ENCODE measurements around the gene FAM83G.
"Not testable (repeated sequence)": the region's sequence is repeated elsewhere in the genome, so short reads cannot be mapped to it uniquely, and the experiment has no call there.

Gene FAM83G

GRCh38 chr17:19004421-19005136, at the start of gene FAM83G:
Gene FAM83G, minus strand, starts transcription at chr17:19004764. Its CDS starts 723 bp downstream, at chr17:19004041.
- H3K27me3 ChIP-seq (ENCODE audit: insufficient read depth, poor library complexity, severe bottlenecking), result no peaks in the 10 kb centered on the region
- peaks cover 35% of the 10 kb centered on the region for H3K36me3 ChIP-seq (ENCODE audit: low read depth)
- ATAC-seq (ENCODE audit: low read depth) (peak; percentile 24), DNase-seq (ENCODE audit: low spot score) (peak; percentile 88)
- H3K4me1 ChIP-seq (ENCODE audit: insufficient read depth, poor library complexity, severe bottlenecking), result peaks cover 26% of the 10 kb centered on the region
- H3K27ac ChIP-seq (ENCODE audit: poor library complexity, severe bottlenecking), result peak within 1 kb of the TSS; percentile 84
- no peaks in the 10 kb centered on the region for H3K9me3 ChIP-seq (ENCODE audit: severe bottlenecking)
- H3K4me3 ChIP-seq (ENCODE audit: severe bottlenecking), result peak within 1 kb of the TSS; percentile 97
- TF ChIP-seq CTCF (IDR thresholded peaks at IDR 0.05; ENCODE audit: poor library complexity, severe bottlenecking), result no peak

- not testable (repeated sequence) for H3K36me3 ChIP-seq (ENCODE audit: low read depth); H3K27me3 ChIP-seq (ENCODE audit: insufficient read depth, poor library complexity, severe bottlenecking); DNase-seq (ENCODE audit: low spot score); H3K4me1 ChIP-seq (ENCODE audit: insufficient read depth, poor library complexity, severe bottlenecking); H3K9me3 ChIP-seq (ENCODE audit: severe bottlenecking); ATAC-seq (ENCODE audit: low read depth); H3K4me3 ChIP-seq (ENCODE audit: severe bottlenecking); H3K27ac ChIP-seq (ENCODE audit: poor library complexity, severe bottlenecking)
Measured at GRCh38 chr17:19048826-19049225, 44.3 kb upstream of the FAM83G start.

- not testable (repeated sequence) for H3K27ac ChIP-seq (ENCODE audit: poor library complexity, severe bottlenecking); H3K4me3 ChIP-seq (ENCODE audit: severe bottlenecking); H3K27me3 ChIP-seq (ENCODE audit: insufficient read depth, poor library complexity, severe bottlenecking); H3K36me3 ChIP-seq (ENCODE audit: low read depth); H3K4me1 ChIP-seq (ENCODE audit: insufficient read depth, poor library complexity, severe bottlenecking); H3K9me3 ChIP-seq (ENCODE audit: severe bottlenecking); ATAC-seq (ENCODE audit: low read depth)
- DNase-seq (ENCODE audit: low spot score), result peak; percentile 7
Measured at GRCh38 chr17:19047510-19047909, 42.9 kb upstream of the FAM83G start.

- not testable (repeated sequence) for H3K36me3 ChIP-seq (ENCODE audit: low read depth); H3K9me3 ChIP-seq (ENCODE audit: severe bottlenecking); H3K4me1 ChIP-seq (ENCODE audit: insufficient read depth, poor library complexity, severe bottlenecking); H3K4me3 ChIP-seq (ENCODE audit: severe bottlenecking); ATAC-seq (ENCODE audit: low read depth); H3K27ac ChIP-seq (ENCODE audit: poor library complexity, severe bottlenecking); DNase-seq (ENCODE audit: low spot score); H3K27me3 ChIP-seq (ENCODE audit: insufficient read depth, poor library complexity, severe bottlenecking)
Measured at GRCh38 chr17:19046782-19047375, 42.3 kb upstream of the FAM83G start, which contains the start of gene GRAP. Gene GRAP, minus strand, starts transcription at chr17:19046957. Its CDS starts 31 bp downstream, at chr17:19046926.

GRCh38 chr17:19044643-19045042, 40.1 kb upstream of the FAM83G start:
- H3K36me3 ChIP-seq (ENCODE audit: low read depth); H3K9me3 ChIP-seq (ENCODE audit: severe bottlenecking); ATAC-seq (ENCODE audit: low read depth); H3K27ac ChIP-seq (ENCODE audit: poor library complexity, severe bottlenecking); DNase-seq (ENCODE audit: low spot score); H3K27me3 ChIP-seq (ENCODE audit: insufficient read depth, poor library complexity, severe bottlenecking); H3K4me3 ChIP-seq (ENCODE audit: severe bottlenecking); H3K4me1 ChIP-seq (ENCODE audit: insufficient read depth, poor library complexity, severe bottlenecking): not testable (repeated sequence)

GRCh38 chr17:19043032-19043431, 38.5 kb upstream of the FAM83G start:
- H3K4me1 ChIP-seq (ENCODE audit: insufficient read depth, poor library complexity, severe bottlenecking); H3K27ac ChIP-seq (ENCODE audit: poor library complexity, severe bottlenecking); H3K9me3 ChIP-seq (ENCODE audit: severe bottlenecking); H3K4me3 ChIP-seq (ENCODE audit: severe bottlenecking); DNase-seq (ENCODE audit: low spot score); H3K27me3 ChIP-seq (ENCODE audit: insufficient read depth, poor library complexity, severe bottlenecking); H3K36me3 ChIP-seq (ENCODE audit: low read depth); ATAC-seq (ENCODE audit: low read depth): not testable (repeated sequence)

GRCh38 chr17:19042369-19042768, 37.8 kb upstream of the FAM83G start:
- not testable (repeated sequence) for H3K36me3 ChIP-seq (ENCODE audit: low read depth); ATAC-seq (ENCODE audit: low read depth); H3K4me1 ChIP-seq (ENCODE audit: insufficient read depth, poor library complexity, severe bottlenecking); H3K4me3 ChIP-seq (ENCODE audit: severe bottlenecking); H3K27ac ChIP-seq (ENCODE audit: poor library complexity, severe bottlenecking); DNase-seq (ENCODE audit: low spot score); H3K9me3 ChIP-seq (ENCODE audit: severe bottlenecking); H3K27me3 ChIP-seq (ENCODE audit: insufficient read depth, poor library complexity, severe bottlenecking)

GRCh38 chr17:19041871-19042270, 37.3 kb upstream of the FAM83G start:
- not testable (repeated sequence) for H3K9me3 ChIP-seq (ENCODE audit: severe bottlenecking); H3K36me3 ChIP-seq (ENCODE audit: low read depth); H3K4me3 ChIP-seq (ENCODE audit: severe bottlenecking); H3K27me3 ChIP-seq (ENCODE audit: insufficient read depth, poor library complexity, severe bottlenecking); ATAC-seq (ENCODE audit: low read depth); H3K27ac ChIP-seq (ENCODE audit: poor library complexity, severe bottlenecking); H3K4me1 ChIP-seq (ENCODE audit: insufficient read depth, poor library complexity, severe bottlenecking)
- DNase-seq (ENCODE audit: low spot score), result peak; percentile 10

GRCh38 chr17:19040350-19040749, 35.8 kb upstream of the FAM83G start:
- H3K36me3 ChIP-seq (ENCODE audit: low read depth); H3K27ac ChIP-seq (ENCODE audit: poor library complexity, severe bottlenecking); H3K4me3 ChIP-seq (ENCODE audit: severe bottlenecking); H3K27me3 ChIP-seq (ENCODE audit: insufficient read depth, poor library complexity, severe bottlenecking); H3K9me3 ChIP-seq (ENCODE audit: severe bottlenecking); H3K4me1 ChIP-seq (ENCODE audit: insufficient read depth, poor library complexity, severe bottlenecking); ATAC-seq (ENCODE audit: low read depth); DNase-seq (ENCODE audit: low spot score): not testable (repeated sequence)

GRCh38 chr17:19038730-19039129, 34.2 kb upstream of the FAM83G start:
- not testable (repeated sequence) for H3K4me1 ChIP-seq (ENCODE audit: insufficient read depth, poor library complexity, severe bottlenecking); H3K4me3 ChIP-seq (ENCODE audit: severe bottlenecking); ATAC-seq (ENCODE audit: low read depth); H3K27ac ChIP-seq (ENCODE audit: poor library complexity, severe bottlenecking); DNase-seq (ENCODE audit: low spot score); H3K27me3 ChIP-seq (ENCODE audit: insufficient read depth, poor library complexity, severe bottlenecking); H3K36me3 ChIP-seq (ENCODE audit: low read depth); H3K9me3 ChIP-seq (ENCODE audit: severe bottlenecking)
